Activated CD4-positive, alpha-beta T cell treated with anti-CD3 and anti-CD28 coated beads for 36 hours (primary cell): ENCODE results near the gene CLDN5. TPM values are rescaled to one million over a fixed set of nuclear protein-coding genes. Genes with fewer than 3 reads are reported as not detected.
"Not testable (repeated sequence)": the region's sequence is repeated elsewhere in the genome, so short reads cannot be mapped to it uniquely, and the experiment has no call there.

Experiments used
- ATAC-seq: fragments of 200-7000 bp; cut with Tn5 transposase; one replicate; pipeline ENCODE4 v1.10.0; 2021; ENCODE audit warnings: mild to moderate bottlenecking, moderate library complexity
- CTCF ChIA-PET: fragments of 350-600 bp; sonication (Branson Sonifier 250); formaldehyde crosslinking; loops from one replicate; lab custom pipeline; 2021; ENCODE audit warnings: antibody characterized with exemption; lab: Charles Lee
- POLR2A ChIA-PET: fragments of 350-600 bp; sonication (Branson Sonifier 250); formaldehyde crosslinking; loops from one replicate; lab custom pipeline; 2021; ENCODE audit warnings: antibody characterized with exemption, inconsistent platforms; lab: Charles Lee
- DNase-seq: peaks from one replicate; pipeline ENCODE4 v3.0.0-alpha.2; 2020
- H3K27ac Mint-ChIP-seq: one replicate; pipeline ENCODE4 v1.8.0; 2021; ENCODE audit warnings: mixed read lengths
- H3K27me3 Mint-ChIP-seq: one replicate; pipeline ENCODE4 v1.8.0; 2021; ENCODE audit warnings: mixed read lengths
- H3K36me3 Mint-ChIP-seq: one replicate; pipeline ENCODE4 v1.8.0; 2021; ENCODE audit warnings: low read depth, mixed read lengths
- H3K4me1 Mint-ChIP-seq: one replicate; pipeline ENCODE4 v1.8.0; 2021; ENCODE audit warnings: mixed read lengths
- H3K4me3 Mint-ChIP-seq: one replicate; pipeline ENCODE4 v1.8.0; 2021; ENCODE audit warnings: mild to moderate bottlenecking, moderate library complexity, mixed read lengths
- H3K9me3 Mint-ChIP-seq: one replicate; pipeline ENCODE4 v1.8.0; 2021; ENCODE audit warnings: low read depth, mixed read lengths
- intact Hi-C, 2 experiments: fragments of 100-400 bp; cut with DNase I in 1 of 2; cut with micrococcal nuclease in 1 of 2; formaldehyde crosslinking; loops; one replicate each; pipeline versions ENCODE4 v1.14.2 to v1.15.1; 2022 to 2024; cut with DNase I, micrococcal nuclease
- total RNA-seq, 2 experiments: library from RNA; stranded (reverse); gene quantifications; one replicate each; pipeline ENCODE4 v1.2.3, GENCODE V29; 2021

CLDN5 gene
- total RNA-seq, 2 experiments from 2014 or later: not detected

- Mint-ChIP-seq H3K27ac (no peak overlapping the region), H3K4me1 (no peaks in the 10 kb centered on the region), H3K9me3 (no peaks in the 10 kb centered on the region), H3K27me3 (peaks cover 2% of the 10 kb centered on the region), H3K36me3 (no peaks in the 10 kb centered on the region), H3K4me3 (no peak overlapping the region)
- ATAC-seq (no peak), DNase-seq (no peak)
- ChIA-PET POLR2A (no interaction called here), CTCF (no interaction called here)
- intact Hi-C loops: loop anchor here in 1 of 2 experiments (10.0 kb wide), 1 partner anchor 239 kb away; no protein-coding TSS in a partner anchor
Observed at GRCh38 chr22:19545935-19546207, 21.7 kb upstream of the CLDN5 start.

- DNase-seq: no peak
- H3K36me3 Mint-ChIP-seq: no peaks in the 10 kb centered on the region
- ATAC-seq: no peak
- peaks cover 2% of the 10 kb centered on the region for H3K27me3 Mint-ChIP-seq
- ChIA-PET POLR2A (no interaction called here), CTCF (no interaction called here)
- H3K4me1 Mint-ChIP-seq: no peaks in the 10 kb centered on the region
- no peaks in the 10 kb centered on the region for H3K9me3 Mint-ChIP-seq
- intact Hi-C loops: loop anchor here in 1 of 2 experiments (10.0 kb wide), 1 partner anchor 241 kb away; no protein-coding TSS in a partner anchor
- H3K27ac Mint-ChIP-seq: no peak overlapping the region
- no peak overlapping the region for H3K4me3 Mint-ChIP-seq
Observed at GRCh38 chr22:19543970-19544708, 19.9 kb upstream of the CLDN5 start.

GRCh38 chr22:19540394-19540793, 16.2 kb upstream of the CLDN5 start:
- H3K9me3 Mint-ChIP-seq: no peaks in the 10 kb centered on the region
- H3K4me3 Mint-ChIP-seq: no peak overlapping the region
- no peak for ATAC-seq
- no peak for DNase-seq
- no peaks in the 10 kb centered on the region for H3K36me3 Mint-ChIP-seq
- intact Hi-C loops: loop anchor here in 1 of 2 experiments (10.0 kb wide), 1 partner anchor 244 kb away; no protein-coding TSS in a partner anchor
- no peak overlapping the region for H3K27ac Mint-ChIP-seq
- H3K4me1 Mint-ChIP-seq: no peaks in the 10 kb centered on the region
- POLR2A ChIA-PET: no interaction called here
- CTCF ChIA-PET: interaction anchor here (0.7 to 1.1 kb wide), 3 partner anchors 11 to 18 kb away, joined by 3 to 4 read pairs (median 4); no protein-coding TSS in a partner anchor
- H3K27me3 Mint-ChIP-seq: peaks cover 2% of the 10 kb centered on the region

GRCh38 chr22:19537941-19538488, 13.8 kb upstream of the CLDN5 start:
- ChIA-PET POLR2A (no interaction called here), CTCF (interaction anchor here (0.9 to 1.9 kb wide), 2 partner anchors 89 to 92 kb away, joined by 3 to 6 read pairs; no protein-coding TSS in a partner anchor)
- no peaks in the 10 kb centered on the region for H3K9me3 Mint-ChIP-seq
- no peaks in the 10 kb centered on the region for H3K36me3 Mint-ChIP-seq
- H3K4me3 Mint-ChIP-seq: no peak overlapping the region
- DNase-seq: no peak
- H3K27ac Mint-ChIP-seq: no peak overlapping the region
- no peaks in the 10 kb centered on the region for H3K27me3 Mint-ChIP-seq
- ATAC-seq: no peak
- H3K4me1 Mint-ChIP-seq: no peaks in the 10 kb centered on the region
- intact Hi-C loops: no loop called here

GRCh38 chr22:19536564-19536963, 12.4 kb upstream of the CLDN5 start:
- POLR2A ChIA-PET: no interaction called here
- no peaks in the 10 kb centered on the region for H3K4me1 Mint-ChIP-seq

GRCh38 chr22:19535001-19535400, 10.8 kb upstream of the CLDN5 start:
- Mint-ChIP-seq H3K9me3 (no peaks in the 10 kb centered on the region), H3K27me3 (no peaks in the 10 kb centered on the region), H3K4me1 (no peaks in the 10 kb centered on the region), H3K4me3 (no peak overlapping the region), H3K36me3 (no peaks in the 10 kb centered on the region), H3K27ac (no peak overlapping the region)
- ATAC-seq (no peak), DNase-seq (no peak)
- CTCF ChIA-PET: interaction anchor here (0.6 kb wide), 1 partner anchor 143 kb away, joined by 5 read pairs; no protein-coding TSS in a partner anchor
- POLR2A ChIA-PET: no interaction called here
- intact Hi-C loops: no loop called here

More at GRCh38 chr22:19536564-19536963, 12.4 kb upstream of the CLDN5 start:
- H3K27me3 Mint-ChIP-seq: no peaks in the 10 kb centered on the region
- H3K27ac Mint-ChIP-seq: no peak overlapping the region
- no peak for ATAC-seq
- H3K36me3 Mint-ChIP-seq: no peaks in the 10 kb centered on the region
- intact Hi-C loops: no loop called here
- no peak for DNase-seq
- CTCF ChIA-PET: interaction anchor here (1.1 kb wide), 1 partner anchor 194 kb away, joined by 4 read pairs; no protein-coding TSS in a partner anchor
- H3K9me3 Mint-ChIP-seq: no peaks in the 10 kb centered on the region
- no peak overlapping the region for H3K4me3 Mint-ChIP-seq

GRCh38 chr22:19533857-19534256, 9.6 kb upstream of the CLDN5 start:
- CTCF ChIA-PET: no interaction called here
- Mint-ChIP-seq H3K27ac (no peak overlapping the region), H3K9me3 (no peaks in the 10 kb centered on the region), H3K4me3 (no peak overlapping the region), H3K4me1 (no peaks in the 10 kb centered on the region), H3K27me3 (no peaks in the 10 kb centered on the region), H3K36me3 (no peaks in the 10 kb centered on the region)
- no peak for DNase-seq
- intact Hi-C loops: no loop called here
- POLR2A ChIA-PET: no interaction called here
- no peak for ATAC-seq

GRCh38 chr22:19533049-19533626, 8.9 kb upstream of the CLDN5 start:
- no peaks in the 10 kb centered on the region for H3K36me3 Mint-ChIP-seq
- no peaks in the 10 kb centered on the region for H3K9me3 Mint-ChIP-seq
- intact Hi-C loops: no loop called here
- no peak overlapping the region for H3K4me3 Mint-ChIP-seq
- CTCF ChIA-PET: interaction anchor here (0.6 kb wide), 1 partner anchor 428 kb away, joined by 4 read pairs; no protein-coding TSS in a partner anchor
- no peak overlapping the region for H3K27ac Mint-ChIP-seq
- DNase-seq (no peak), ATAC-seq (no peak)
- H3K4me1 Mint-ChIP-seq: no peaks in the 10 kb centered on the region
- no peaks in the 10 kb centered on the region for H3K27me3 Mint-ChIP-seq
- POLR2A ChIA-PET: no interaction called here

GRCh38 chr22:19531327-19531726, 7.1 kb upstream of the CLDN5 start:
- DNase-seq, H3K27me3 Mint-ChIP-seq, ATAC-seq, H3K4me3 Mint-ChIP-seq, intact Hi-C loops, H3K27ac Mint-ChIP-seq, H3K36me3 Mint-ChIP-seq, H3K4me1 Mint-ChIP-seq, POLR2A ChIA-PET, H3K9me3 Mint-ChIP-seq: not testable (repeated sequence)
- CTCF ChIA-PET: interaction anchor here (1.0 to 1.1 kb wide), 2 partner anchors 100 to 199 kb away, joined by 3 read pairs; no protein-coding TSS in a partner anchor

- DNase-seq (no peak), ATAC-seq (no peak)
- POLR2A ChIA-PET: no interaction called here
- intact Hi-C loops: no loop called here
- Mint-ChIP-seq H3K27me3 (peaks cover 9% of the 10 kb centered on the region), H3K4me1 (no peaks in the 10 kb centered on the region), H3K27ac (no peak overlapping the region), H3K9me3 (no peaks in the 10 kb centered on the region), H3K4me3 (no peak overlapping the region), H3K36me3 (no peaks in the 10 kb centered on the region)
- CTCF ChIA-PET: interaction anchor here (1.1 kb wide), 1 partner anchor 199 kb away, joined by 3 read pairs; no protein-coding TSS in a partner anchor
Observed at GRCh38 chr22:19530751-19531150, 6.5 kb upstream of the CLDN5 start.

- ChIA-PET CTCF (interaction anchor here (0.7 to 1.2 kb wide), 4 partner anchors 8 to 99 kb away, joined by 4 read pairs; no protein-coding TSS in a partner anchor), POLR2A (no interaction called here)
- H3K4me3 Mint-ChIP-seq: no peak overlapping the region
- H3K4me1 Mint-ChIP-seq: peaks cover under 1% of the 10 kb centered on the region
- intact Hi-C loops: no loop called here
- no peak overlapping the region for H3K27ac Mint-ChIP-seq
- H3K36me3 Mint-ChIP-seq: no peaks in the 10 kb centered on the region
- no peak for ATAC-seq
- peaks cover 14% of the 10 kb centered on the region for H3K27me3 Mint-ChIP-seq
- no peak for DNase-seq
- H3K9me3 Mint-ChIP-seq: no peaks in the 10 kb centered on the region
Observed at GRCh38 chr22:19529811-19530210, 5.6 kb upstream of the CLDN5 start.
